HL-60 (cell line): ENCODE results near the gene C17orf67.

Source experiments
- DNase-seq, 2 experiments: peaks; one replicate each; pipeline ENCODE4 v3.0.0-alpha.2; 2010 to 2020; ENCODE audit warnings: low read depth in 1 of 2, low spot score in 1 of 2
- H3K27ac ChIP-seq: fragments of 250-450 bp; sonication (Bioruptor Pico); replicated peaks from 2 replicates; pipeline ENCODE4 v1.5.1; 2020; ENCODE audit warnings: mild to moderate bottlenecking, moderate library complexity
- H3K27me3 ChIP-seq: fragments of 250-450 bp; sonication (Bioruptor Pico); 2 replicates; pipeline ENCODE4 v1.5.1; 2021; ENCODE audit warnings: mild to moderate bottlenecking, moderate library complexity; ENCODE audit not compliant: insufficient read depth, poor library complexity, severe bottlenecking
- H3K4me3 ChIP-seq: replicated peaks from 2 replicates; pipeline ENCODE4 v1.5.1; 2011; ENCODE audit warnings: mild to moderate bottlenecking, control low read depth, low read length; ENCODE audit not compliant: insufficient read depth
- CTCF ChIP-seq: IDR thresholded peaks from one replicate; pipeline ENCODE4 v1.5.1; 2011; ENCODE audit warnings: low read length, control low read depth, inconsistent platforms; ENCODE audit not compliant: insufficient read depth
- GABPA ChIP-seq: IDR thresholded peaks from 2 replicates; pipeline ENCODE4 v1.6.1; 2012; ENCODE audit warnings: low read depth
- POLR2AphosphoS5 ChIP-seq: IDR thresholded peaks from 2 replicates; pipeline ENCODE4 v1.6.1; 2012; ENCODE audit warnings: low read depth
- REST ChIP-seq: IDR thresholded peaks from 2 replicates; pipeline ENCODE4 v1.6.1; 2012; ENCODE audit warnings: low read depth; ENCODE audit not compliant: insufficient replicate concordance
- SPI1 ChIP-seq: IDR thresholded peaks from 2 replicates; pipeline ENCODE4 v1.6.1; 2012; ENCODE audit warnings: low read depth, mild to moderate bottlenecking, borderline replicate concordance

Gene C17orf67

GRCh38 chr17:56867948-56868376, 34.2 kb upstream of the C17orf67 start:
- Histone ChIP-seq H3K4me3 (no peak overlapping the region), H3K27ac (no peak overlapping the region), H3K27me3 (no peaks in the 10 kb centered on the region)
- no peak for DNase-seq
- TF ChIP-seq CTCF = no peak
- TF ChIP-seq GABPA = no peak
- TF ChIP-seq SPI1 = no peak
- TF ChIP-seq REST = no peak
- TF ChIP-seq POLR2AphosphoS5 = no peak

- Histone ChIP-seq H3K27me3 (no peaks in the 10 kb centered on the region), H3K27ac (no peak overlapping the region), H3K4me3 (no peak overlapping the region)
- TF ChIP-seq REST (no peak), CTCF (no peak)
- DNase-seq = no peak
Observed at GRCh38 chr17:56866496-56866895, 32.8 kb upstream of the C17orf67 start.

- TF ChIP-seq REST (no peak), SPI1 (no peak), GABPA (no peak), POLR2AphosphoS5 (no peak), CTCF (no peak)
- Histone ChIP-seq H3K27me3 (no peaks in the 10 kb centered on the region), H3K4me3 (no peak overlapping the region), H3K27ac (no peak overlapping the region)
- DNase-seq = no peak
Observed at GRCh38 chr17:56866076-56866475, 32.4 kb upstream of the C17orf67 start.
